NCI-H748 (cell line): ENCODE data around the gene RAD51C.
"Not testable (repeated sequence)": the region's sequence is repeated elsewhere in the genome, so short reads cannot be mapped to it uniquely, and the experiment has no call there.

Experiments
- DNase-seq: peaks from one replicate; lab custom pipeline; 2025; ENCODE audit not compliant: unreplicated experiment; lab: John Stamatoyannopoulos, UW

RAD51C gene

DNA sequence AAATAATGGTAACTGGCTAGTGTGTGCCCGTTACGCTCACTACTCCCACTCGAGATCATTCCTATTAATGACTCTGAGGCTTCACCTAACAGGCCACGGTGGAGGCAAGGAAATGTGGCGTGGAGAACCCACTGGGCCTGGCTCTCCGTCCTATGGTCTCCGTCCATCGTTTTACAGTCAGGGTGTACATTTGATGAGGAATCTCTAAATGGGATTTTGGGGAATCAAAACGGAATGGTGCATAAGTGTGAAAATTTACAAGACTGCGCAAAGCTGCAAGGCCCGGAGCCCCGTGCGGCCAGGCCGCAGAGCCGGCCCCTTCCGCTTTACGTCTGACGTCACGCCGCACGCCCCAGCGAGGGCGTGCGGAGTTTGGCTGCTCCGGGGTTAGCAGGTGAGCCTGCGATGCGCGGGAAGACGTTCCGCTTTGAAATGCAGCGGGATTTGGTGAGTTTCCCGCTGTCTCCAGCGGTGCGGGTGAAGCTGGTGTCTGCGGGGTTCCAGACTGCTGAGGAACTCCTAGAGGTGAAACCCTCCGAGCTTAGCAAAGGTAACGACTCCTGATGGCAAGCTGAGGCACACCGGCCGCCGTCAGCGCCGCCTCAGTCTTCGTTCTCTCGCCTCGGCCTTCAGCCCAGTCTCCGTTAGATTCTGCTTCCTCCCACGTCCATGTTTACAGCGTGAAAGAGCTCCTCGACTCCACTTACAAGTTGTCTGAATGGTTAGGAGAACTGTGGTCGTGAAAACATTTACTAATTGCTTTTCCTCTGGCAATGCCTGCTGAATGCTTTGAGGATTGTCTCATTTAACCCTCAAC is at the start of gene RAD51C:
TSS of gene RAD51C (plus strand) at position 364 of the 817 bp plus-strand sequence. CDS start at position 406, 42 bp downstream.
- DNase-seq = peak; percentile 94

DNA sequence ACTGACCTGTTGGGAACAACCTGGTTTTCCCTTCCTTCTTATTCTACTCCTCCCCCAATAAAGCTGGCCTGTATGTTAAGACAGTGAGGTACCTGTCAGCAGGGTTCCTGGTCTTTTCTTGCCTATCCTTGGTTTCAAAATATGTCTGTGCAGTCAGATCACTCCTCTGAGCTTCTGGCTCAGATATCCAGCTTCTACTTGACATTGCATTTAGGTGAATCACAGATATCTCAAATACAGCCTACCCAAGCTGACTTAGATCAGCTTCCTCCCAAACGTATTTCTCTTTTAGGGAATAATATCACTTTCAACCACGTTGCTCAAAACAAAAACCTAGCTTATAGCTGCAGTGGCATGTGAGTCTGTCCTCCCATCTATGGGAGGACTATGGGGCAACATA is 49.3 kb upstream of the RAD51C start:
- no peak for DNase-seq

DNA sequence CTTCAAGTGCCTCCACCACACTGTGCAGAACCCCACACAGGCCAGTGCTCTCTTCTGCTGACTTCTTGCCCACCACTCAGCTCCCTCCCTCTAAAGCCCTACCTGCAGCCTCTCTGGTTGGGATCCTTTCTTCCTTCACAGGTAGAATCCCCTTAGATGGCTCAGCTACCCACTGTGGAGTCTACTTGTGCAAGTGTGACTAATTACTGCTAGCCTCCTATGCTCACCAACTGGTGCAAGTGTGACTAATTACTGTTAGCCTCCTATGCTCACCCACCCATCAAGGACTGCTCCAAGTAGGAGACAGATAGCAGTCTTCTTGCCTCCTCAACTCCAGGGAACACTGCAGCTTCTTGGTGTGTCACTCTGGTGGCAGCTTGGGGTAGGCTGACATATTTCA is 44.2 kb upstream of the RAD51C start:
- DNase-seq = no peak

DNA sequence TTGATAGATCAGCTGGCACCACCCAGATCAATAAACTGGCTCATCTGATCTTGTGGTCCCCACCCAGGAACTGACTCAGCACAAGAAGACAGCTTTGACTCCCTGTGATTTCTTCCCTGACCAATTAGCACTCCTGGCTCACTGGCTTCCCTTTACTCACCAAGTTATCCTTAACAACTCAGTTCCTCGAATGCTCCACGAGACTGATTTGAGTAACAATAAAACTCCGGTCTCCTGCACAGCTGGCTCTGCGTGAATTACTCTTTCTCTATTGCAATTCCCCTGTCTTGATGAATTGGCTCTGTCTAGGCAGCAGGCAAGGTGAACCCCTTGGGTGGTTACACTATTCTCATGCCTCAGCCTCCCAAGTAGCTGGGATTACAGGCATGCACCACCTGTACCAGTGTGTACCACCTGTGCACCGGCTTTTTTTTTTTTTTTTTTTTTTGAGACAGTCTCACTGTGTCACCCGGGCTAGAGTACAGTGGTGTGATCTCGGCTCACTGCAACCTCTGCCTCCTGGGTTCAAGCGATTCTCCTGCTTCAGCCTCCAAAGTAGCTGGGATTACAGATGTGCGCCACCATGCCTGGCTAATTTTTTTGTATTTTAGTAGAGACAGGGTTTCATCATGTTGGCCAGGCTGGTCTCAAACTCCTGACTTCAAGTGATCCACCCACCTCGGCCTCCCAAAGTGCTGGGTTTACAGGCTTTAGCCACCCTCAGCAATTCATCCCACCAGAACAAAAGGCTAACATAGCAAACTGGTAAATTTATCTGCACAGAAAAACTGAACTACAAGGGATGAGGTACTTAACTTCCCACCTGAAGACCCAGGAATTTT is 34.2 kb upstream of the RAD51C start:
- DNase-seq = peak; percentile 19

DNA sequence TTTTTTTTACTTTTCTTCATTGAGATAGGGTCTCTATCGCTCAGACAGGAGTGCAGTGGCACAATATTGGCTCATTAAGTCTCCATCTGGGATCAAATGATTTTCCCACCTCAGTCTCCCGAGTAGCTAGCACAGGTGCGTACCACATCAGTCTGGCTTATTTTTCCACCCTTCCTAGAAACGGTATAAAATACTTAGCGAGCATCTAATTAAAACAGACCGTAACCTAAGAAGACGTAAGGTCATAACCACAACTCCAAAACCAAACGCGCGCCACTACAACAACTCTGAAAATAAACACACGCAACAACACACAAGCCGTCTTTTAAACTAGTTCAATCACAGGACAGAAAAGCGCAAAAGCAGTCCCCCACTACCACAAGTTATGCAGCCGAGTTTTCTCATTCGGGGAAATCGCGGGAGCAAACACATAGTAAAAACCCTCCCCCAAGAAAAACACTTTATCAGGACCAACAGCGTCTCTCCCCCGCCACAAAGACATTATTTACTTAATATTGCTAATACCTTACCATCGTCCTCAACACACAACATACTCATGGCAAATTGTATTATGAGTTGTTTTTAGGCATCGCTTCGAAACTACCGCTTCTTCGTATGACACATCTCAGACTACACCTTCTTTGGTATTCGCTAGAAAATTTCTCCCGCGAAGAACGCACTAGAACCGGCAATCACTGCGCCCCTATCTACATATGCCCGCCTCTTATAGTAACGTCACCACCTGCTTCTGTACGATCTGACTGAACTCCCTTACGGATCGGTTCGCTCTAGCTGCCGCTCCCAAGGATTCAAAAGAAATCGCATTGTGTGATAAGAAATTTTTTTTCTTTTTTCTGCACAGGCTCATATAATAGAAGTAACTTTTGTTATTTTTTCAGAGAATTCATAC is 33.3 kb upstream of the RAD51C start:
- DNase-seq = peak; percentile 98

DNA sequence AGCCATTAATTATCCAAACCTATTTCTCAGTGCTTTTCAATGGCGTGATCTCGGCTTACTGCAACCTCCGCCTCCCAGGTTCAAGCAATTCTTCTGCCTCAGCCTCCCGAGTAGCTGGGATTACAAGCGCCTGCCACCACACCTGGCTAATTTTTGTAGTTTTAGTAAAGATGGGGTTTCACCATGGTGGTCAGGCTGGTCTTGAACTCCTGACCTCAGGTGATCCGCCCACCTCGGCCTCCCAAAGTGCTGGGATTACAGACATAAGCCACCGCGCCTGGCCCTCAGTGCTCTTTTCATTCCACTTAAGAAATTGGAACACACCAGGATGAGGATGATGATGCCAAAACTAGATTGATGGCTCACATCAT is 32.7 kb upstream of the RAD51C start:
- DNase-seq = not testable (repeated sequence)

DNA sequence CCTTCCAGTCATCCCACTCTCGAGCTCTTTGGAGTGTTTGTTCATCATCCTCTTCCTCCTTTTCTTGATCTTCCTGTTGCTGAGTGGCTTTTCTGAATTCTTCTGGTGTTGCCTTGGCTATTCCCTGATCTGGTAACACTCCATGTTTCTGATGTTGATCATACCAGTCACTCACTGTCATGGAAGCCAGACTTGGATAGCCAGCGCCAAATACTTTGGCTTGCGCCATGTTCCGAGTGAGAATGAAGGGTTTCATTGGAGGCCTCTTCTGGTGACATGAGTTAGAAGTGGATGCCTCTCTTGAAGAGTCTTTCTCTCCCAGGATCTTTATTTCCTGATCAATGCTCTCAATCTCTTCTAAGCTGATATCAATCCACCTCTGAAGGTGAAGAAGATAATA is 31.8 kb upstream of the RAD51C start:
- no peak for DNase-seq

DNA sequence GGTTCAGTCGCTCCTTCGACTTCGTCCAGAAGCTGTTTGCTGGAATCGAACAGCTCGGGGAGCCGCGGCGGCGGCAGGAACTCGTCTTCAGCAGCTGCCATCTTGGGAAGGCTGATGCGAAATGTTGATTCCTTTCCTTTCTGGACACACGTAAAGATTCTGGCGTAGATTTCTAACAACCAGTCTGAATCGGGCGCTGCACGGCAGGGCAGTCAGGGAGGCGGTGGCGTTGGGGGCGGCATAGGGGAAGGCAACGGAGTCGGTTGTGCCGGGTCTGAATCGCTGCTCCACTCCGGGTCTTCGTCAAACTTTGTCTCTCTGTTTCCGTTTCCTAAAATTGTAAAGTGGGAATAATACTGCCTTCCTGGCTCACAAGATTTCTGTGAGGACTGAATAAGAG is 30.9 kb upstream of the RAD51C start:
- DNase-seq = no peak

DNA sequence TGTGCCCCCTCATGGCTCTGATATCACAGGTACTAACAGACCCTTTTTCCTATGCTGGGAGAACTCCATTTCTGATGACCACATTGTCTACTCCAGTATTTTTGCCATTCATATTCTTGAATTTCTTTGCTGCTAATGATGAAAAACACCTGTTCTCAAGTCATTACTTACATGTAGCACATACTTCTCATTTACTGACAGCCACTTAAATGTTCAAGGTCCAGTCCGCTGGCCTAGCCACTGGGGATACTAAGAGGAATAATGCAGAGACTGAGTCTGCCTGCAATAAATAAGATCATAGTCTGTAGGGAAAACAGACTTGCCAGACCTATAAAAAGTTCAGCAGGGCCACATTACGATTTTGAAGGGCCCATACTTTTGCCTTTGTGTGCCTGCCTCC is 28.1 kb upstream of the RAD51C start:
- DNase-seq = no peak

DNA sequence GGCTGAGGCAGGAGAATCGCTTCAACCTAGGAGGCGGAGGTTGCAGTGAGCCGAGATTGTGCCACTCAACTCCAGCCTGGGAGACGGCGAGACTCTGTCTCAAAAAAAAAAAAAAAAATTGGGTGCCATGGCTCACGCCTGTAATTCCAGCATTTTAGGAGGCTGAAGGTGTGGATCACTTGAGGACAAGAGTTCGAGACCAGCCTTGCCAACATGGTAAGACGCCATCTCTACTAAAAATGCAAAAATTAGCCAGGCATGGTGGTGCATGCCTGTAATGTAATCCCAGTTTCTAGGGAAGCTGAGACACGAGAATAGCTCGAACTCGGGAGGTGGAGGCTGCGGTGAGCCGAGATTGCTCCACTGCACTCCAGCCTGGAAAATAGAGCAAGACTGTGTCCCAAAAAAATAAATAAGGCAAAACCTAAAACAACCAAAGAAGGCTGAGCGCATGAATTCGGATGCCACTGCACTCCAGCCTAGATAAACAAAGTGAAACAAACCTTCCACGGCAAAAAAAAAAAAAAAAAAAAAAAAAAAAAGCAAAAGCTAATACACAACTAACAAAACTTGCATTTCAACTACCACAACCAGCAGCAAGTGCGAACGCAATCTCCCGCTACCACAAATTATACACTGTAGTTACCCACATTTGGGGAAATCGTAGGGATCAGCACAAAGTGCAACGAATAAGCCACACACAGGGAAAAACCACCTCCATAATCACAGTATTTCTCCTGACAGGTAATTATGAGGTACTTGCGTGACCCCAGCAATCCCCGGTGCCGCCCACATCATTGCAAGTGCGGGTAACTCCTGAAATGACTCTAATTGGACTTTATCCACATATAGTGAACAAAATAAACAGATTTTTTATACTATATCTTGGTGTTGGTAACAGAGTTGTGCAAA is 26.2 kb upstream of the RAD51C start:
- no peak for DNase-seq

DNA sequence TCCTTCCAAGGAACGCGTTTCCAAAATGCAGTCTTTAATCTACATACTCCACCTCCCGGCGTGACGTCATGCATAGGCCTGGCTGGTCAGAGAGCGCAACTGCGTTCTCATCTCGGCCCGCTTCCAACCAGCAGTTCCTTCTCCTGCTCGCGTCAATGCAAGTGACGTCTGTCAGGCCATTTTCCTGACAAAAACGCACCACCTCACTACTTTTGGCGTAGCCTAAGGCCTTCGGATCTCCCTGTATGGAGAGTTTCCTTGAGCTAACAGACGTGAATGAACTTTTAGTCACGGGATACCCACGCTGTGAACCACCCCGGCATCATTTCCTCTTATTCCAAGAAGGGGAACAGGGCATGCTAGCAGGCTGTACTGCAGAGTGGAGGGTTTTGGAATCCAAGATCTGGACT is 25.5 kb upstream of the RAD51C start:
- no peak for DNase-seq

DNA sequence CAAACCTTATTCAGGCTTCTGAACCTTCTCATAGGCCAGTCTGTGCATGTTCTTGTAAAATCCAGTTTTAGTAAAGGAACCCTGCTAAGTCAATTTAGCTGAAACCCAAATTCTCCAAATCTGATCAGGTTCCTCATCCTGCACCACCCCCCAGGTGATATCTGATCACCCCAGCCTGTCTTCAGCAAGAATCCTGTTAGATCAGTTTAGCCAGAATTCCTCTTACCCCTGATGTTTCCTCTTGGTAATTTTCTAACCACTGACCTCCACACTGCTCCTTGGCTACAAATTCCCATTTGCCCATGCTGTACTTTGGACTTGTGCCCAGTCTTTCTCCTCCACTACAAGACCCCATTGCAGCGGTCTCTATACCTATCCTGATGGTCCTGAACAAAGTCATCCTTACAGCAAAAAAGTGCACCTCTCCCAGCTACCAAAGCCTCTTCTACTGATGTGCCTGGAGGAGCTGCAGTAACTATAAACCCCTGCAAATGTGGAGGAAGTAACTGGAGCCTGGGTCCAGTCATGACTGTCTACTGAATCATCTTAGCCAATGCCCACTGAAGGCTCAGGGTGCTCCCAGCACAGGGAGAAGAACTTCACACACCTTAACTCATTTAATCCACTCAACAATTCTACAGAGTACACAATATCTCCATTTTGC is 24.3 kb upstream of the RAD51C start:
- DNase-seq = no peak

DNA sequence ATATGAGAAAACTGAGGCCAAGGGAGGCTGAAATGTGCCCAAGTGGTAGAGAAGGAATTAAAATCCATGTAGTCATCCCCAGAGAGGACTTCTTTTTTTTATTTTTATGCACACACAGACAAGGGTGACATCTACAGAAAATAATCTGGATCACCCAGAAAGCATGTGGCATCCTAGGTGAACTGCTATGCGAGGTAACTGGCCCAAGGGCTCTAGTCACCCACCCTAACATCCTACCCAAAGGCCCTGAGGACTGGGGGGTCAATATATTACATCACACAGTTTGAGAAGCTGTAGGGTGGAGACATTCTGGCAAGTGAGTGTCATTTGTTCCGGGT is 23.8 kb upstream of the RAD51C start:
- no peak for DNase-seq

DNA sequence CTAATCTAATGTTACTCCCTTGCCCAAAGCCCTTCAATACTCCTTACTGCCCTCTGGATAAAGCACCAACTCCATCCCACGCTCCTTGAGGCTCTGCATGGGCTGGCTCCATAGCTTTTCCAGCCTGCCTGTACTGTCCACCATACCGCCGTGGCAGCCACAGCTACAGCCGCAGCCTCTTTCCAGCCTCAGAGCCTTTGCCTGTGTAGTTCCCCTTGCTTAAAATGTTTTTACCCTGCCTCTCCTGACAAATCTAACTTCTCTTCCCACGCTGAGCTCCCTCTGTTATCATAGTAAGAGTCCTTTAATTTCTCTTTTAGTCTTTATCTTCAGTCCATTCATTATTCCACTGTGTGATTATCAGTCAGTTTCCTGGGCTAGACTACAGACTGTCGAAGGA is 22.5 kb upstream of the RAD51C start:
- DNase-seq = no peak

DNA sequence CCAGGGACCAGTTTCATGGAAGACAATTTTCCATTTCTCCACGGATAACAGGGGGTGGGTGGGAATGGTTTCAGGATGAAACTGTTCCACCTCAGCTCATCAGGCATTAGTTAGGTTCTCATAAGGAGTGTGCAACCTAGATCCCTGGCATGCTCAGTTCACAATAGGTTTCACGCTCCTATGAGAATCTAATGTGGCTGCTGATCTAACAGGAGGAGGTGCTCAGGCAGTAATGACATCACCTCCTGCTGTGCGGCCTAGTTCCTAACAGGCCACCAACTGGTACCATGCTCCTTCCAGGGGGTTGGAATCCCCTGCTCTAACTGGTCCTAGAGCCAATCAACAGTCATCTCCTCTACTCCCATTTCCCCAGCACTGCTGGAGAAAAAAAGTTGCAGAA is 20.4 kb upstream of the RAD51C start:
- no peak for DNase-seq

DNA sequence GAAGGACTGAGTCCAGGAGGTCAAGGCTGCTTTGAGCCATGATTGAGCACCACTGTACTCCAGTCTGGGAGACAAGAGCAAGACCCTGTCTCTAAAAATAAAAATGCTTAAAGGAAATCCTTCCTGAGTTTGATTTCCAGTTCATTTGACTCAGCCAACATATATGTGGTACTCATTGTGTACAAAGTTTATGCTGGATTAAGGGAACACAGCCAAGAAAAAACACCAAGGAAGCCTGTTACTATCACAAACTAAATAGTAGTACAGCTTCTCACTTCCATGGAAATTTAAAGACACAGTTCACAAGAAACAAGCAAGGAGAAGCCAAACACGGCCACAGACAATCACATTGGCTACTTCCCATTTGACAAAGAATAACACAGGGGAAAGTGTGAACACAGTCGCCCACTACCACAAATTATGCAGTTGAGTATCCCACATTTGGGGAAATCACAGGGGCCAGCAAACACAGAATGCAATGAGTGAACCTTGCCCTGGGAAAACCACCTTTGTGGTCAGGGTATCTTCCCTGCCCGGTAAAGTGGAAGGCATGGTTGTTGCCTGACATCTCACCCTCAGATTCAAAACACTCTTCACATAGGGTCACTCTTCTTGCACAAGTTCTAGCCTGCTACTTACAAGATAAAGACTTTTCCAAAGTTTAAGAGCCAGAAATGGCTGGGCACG is 15.1 kb upstream of the RAD51C start:
- no peak for DNase-seq

DNA sequence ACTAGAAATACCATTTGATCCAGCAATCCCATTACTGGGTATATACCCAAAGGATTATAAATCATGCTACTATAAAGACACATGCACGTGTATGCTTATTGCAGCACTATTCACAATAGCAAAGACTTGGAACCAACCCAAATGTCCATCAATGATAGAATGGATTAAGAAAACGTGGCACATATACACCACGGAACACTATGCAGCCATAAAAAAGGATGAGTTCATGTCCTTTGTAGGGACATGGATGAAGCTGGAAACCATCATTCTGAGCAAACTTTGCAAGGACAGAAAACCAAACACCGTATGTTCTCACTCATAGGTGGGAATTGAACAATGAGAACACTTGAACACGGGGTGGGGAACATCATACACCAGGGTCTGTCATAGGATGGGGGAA is 14.1 kb upstream of the RAD51C start:
- DNase-seq = not testable (repeated sequence)

DNA sequence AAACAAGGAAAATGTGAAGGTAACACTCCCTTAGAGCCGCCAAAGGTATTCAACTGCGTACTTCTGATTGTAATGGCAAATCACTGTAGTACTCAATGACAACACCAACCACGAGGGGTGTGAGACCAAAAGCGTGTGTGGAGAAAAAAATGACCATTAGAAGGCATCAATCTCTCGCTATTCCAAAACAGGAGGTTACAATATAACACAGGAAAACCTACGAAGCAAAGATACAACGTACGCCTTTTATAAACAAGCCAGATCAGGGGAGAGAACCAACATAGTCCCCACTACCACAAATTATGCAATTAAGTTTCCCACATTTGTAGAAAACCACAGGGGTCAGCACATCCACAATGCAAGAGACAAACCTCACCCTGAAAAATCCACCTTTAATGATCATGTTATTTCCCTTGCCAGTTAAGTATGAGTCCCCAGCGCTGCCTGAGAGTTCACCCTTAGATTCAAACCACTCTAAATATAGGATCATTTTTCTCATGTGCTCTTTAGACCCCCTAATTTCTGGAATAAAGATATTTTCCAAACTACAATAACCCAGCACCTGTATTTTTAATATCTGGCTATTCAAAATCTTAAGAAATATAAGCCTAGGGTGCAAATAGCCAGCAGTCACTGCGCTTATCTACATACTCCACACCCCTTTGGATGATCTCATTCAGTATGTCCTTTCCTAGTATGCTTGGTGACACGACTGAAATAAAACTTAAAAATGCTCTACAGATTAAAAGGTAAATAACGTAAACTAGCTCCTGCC is 13.0 kb upstream of the RAD51C start:
- peak; percentile 80 for DNase-seq

DNA sequence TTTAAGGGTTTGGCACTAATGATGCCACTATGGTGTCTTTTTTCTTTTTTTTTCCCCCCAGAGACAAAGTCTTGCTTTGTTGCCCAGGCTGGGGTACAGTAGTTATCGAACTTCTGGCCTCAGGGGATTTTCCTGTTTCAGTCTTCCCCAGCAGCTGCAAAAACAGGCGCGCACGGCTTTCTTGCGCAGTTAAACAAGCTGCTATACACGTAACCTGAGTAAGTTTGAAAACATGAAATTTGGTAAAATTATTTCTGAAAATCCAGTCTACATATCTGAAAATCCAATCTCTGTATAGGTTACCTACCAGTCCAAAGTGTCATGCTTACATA is 12.4 kb upstream of the RAD51C start:
- DNase-seq = no peak
